HepG2 (cell line): ENCODE data around the gene DNAJB12. TPM values are rescaled to one million over a fixed set of nuclear protein-coding genes. Genes with fewer than 3 reads are reported as not detected.

Experiments
- CHD4 ChIP-seq: fragments of 200-600 bp; sonication (generic); IDR thresholded peaks from 2 replicates; pipeline ENCODE4 v1.7.0; 2017; ENCODE audit warnings: mild to moderate bottlenecking, low read length, borderline replicate concordance
- DMAP1 ChIP-seq: IDR thresholded peaks from 2 replicates; pipeline ENCODE4 v1.6.1; 2016
- MIER3 ChIP-seq: IDR thresholded peaks from 2 replicates; pipeline ENCODE4 v1.6.1; 2016; ENCODE audit warnings: missing compliant biosample characterization, borderline replicate concordance
- NFIB ChIP-seq: sonication (generic); formaldehyde crosslinking; IDR thresholded peaks from 2 replicates; pipeline ENCODE4 v1.9.0; 2021; ENCODE audit warnings: missing genetic modification reagents, mild to moderate bottlenecking, borderline replicate concordance
- POGZ ChIP-seq: sonication (generic); formaldehyde crosslinking; IDR thresholded peaks from 2 replicates; pipeline ENCODE4 v1.4.0; 2020; ENCODE audit warnings: mild to moderate bottlenecking, missing genetic modification reagents
- SMARCC2 ChIP-seq: fragments of 450-650 bp; IDR thresholded peaks from 2 replicates; pipeline ENCODE4 v1.6.1; 2017; ENCODE audit warnings: antibody characterized with exemption, mild to moderate bottlenecking
- ZNF235 ChIP-seq: sonication (generic); formaldehyde crosslinking; IDR thresholded peaks from 2 replicates; pipeline ENCODE4 v1.8.1; 2023; ENCODE audit warnings: mild to moderate bottlenecking, missing genetic modification reagents, borderline replicate concordance
- ZNF766 ChIP-seq: sonication (generic); formaldehyde crosslinking; IDR thresholded peaks from 2 replicates; pipeline ENCODE4 v1.5.0; 2020; ENCODE audit warnings: missing genetic modification reagents, borderline replicate concordance
- polyA plus RNA-seq, 8 experiments: library from polyadenylated mRNA; depleted of rRNA in 3 of 8; stranded (reverse) in 7 of 8; unstranded in 1 of 8; fragments of >200 nt; fragmentation: Illumina TruSeq in 4 of 8; extraction: Trizol in 4 of 8; gene quantifications; 2 replicates each; pipeline versions ENCODE4 v1.2.1 to v1.2.3, GENCODE V29; 2011 to 2016; ENCODE audit warnings: low read depth in 4 of 8, missing spikeins in 1 of 8, mixed read lengths in 1 of 8; ENCODE audit not compliant: insufficient read depth in 1 of 8
- total RNA-seq, 5 experiments: library from RNA; depleted of rRNA; stranded (reverse); fragments of >200 nt; fragmentation: Illumina TruSeq; extraction: Trizol; gene quantifications; 2 replicates each; pipeline ENCODE4 v1.2.3, GENCODE V29; 2016; ENCODE audit warnings: low read depth in 1 of 5
- TF ChIP-seq, protein P1 (sequence below): IDR thresholded peaks from 2 replicates; pipeline ENCODE4 v1.6.1; 2016
- TF ChIP-seq, protein P2 (sequence below): IDR thresholded peaks from 2 replicates; pipeline ENCODE4 v1.6.1; 2016; ENCODE audit warnings: missing compliant biosample characterization, missing genetic modification reagents, borderline replicate concordance
- TF ChIP-seq, protein P3 (sequence below): sonication (generic); formaldehyde crosslinking; IDR thresholded peaks from 2 replicates; pipeline ENCODE4 v1.4.0; 2020; ENCODE audit warnings: missing genetic modification reagents, mild to moderate bottlenecking, borderline replicate concordance
- TF ChIP-seq, protein P4 (sequence below): sonication (generic); formaldehyde crosslinking; IDR thresholded peaks from 2 replicates; pipeline ENCODE4 v1.5.0; 2020; ENCODE audit warnings: missing genetic modification reagents
- TF ChIP-seq, protein P5 (sequence below): IDR thresholded peaks from 2 replicates; pipeline ENCODE4 v1.6.1; 2016; ENCODE audit warnings: low read depth, control low read depth
- TF ChIP-seq, protein P6 (sequence below): sonication (generic); formaldehyde crosslinking; IDR thresholded peaks from 2 replicates; pipeline ENCODE4; 2020; ENCODE audit warnings: missing genetic modification reagents, mild to moderate bottlenecking, borderline replicate concordance
- TF ChIP-seq, protein P7 (sequence below): IDR thresholded peaks from 2 replicates; pipeline ENCODE4 v1.6.1; 2018; ENCODE audit warnings: missing genetic modification reagents, mild to moderate bottlenecking, missing compliant biosample characterization

The DNAJB12 gene
- total and polyA plus RNA-seq, 2 of the 13 experiments (the other 11 are each of a cell fraction or from before 2014, with no cell fraction given): 10.8 to 18.2 TPM

DNA sequence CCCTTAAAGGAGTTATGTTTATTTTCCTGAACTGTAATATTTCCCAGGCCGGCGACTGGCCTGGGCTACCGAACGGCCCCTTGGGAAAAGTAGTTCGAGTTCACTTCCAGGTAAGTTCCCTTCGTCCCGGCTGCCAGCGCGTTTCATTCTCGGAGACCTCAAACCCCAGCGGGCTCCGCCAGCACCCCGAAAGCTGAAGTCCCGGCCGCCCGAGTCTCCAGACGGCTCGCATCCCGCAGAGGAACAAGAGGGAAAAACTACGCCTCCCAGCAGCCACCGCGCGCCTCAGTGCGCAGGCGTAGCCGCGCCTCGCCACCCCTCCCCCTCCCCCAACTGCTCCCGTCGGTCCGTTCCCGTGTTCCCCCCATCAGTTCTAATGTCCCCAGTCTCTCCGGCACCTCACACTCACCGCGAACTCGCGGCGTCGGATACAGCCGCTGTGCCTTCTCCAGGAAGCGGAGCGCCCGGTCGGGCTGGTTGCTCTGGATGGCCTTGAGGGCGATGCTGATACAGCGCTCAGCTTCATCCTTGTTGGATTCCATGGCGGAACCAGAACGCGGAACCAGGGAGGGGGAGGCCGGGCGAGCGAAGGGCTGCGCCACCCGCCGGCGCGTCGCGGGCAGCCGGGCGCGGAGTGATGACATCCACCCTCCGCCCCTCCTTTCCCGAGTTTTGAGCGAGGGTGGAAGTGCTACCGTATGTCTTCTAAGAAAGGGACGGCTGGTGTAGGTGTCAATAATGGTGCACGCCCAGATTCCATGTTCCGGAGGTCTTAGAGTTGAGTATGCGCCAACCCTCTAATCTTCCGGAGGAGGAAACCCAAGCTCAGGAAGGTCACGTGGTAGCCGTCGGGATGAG lies at the start of gene DNAJB12 (continued):
- TF ChIP-seq, protein P1, sequence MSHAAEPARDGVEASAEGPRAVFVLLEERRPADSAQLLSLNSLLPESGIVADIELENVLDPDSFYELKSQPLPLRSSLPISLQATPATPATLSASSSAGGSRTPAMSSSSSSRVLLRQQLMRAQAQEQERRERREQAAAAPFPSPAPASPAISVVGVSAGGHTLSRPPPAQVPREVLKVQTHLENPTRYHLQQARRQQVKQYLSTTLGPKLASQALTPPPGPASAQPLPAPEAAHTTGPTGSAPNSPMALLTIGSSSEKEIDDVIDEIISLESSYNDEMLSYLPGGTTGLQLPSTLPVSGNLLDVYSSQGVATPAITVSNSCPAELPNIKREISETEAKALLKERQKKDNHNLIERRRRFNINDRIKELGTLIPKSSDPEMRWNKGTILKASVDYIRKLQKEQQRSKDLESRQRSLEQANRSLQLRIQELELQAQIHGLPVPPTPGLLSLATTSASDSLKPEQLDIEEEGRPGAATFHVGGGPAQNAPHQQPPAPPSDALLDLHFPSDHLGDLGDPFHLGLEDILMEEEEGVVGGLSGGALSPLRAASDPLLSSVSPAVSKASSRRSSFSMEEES (CRISPR knock-in tag): peak; percentile 44; the same call in 1 of the 2 replicates
- TF ChIP-seq DMAP1 (CRISPR knock-in tag): peak; percentile 97
- TF ChIP-seq ZNF235 (CRISPR knock-in tag): no peak; the same call in 1 of the 2 replicates
- TF ChIP-seq, protein P2, sequence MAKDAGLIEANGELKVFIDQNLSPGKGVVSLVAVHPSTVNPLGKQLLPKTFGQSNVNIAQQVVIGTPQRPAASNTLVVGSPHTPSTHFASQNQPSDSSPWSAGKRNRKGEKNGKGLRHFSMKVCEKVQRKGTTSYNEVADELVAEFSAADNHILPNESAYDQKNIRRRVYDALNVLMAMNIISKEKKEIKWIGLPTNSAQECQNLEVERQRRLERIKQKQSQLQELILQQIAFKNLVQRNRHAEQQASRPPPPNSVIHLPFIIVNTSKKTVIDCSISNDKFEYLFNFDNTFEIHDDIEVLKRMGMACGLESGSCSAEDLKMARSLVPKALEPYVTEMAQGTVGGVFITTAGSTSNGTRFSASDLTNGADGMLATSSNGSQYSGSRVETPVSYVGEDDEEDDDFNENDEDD (CRISPR knock-in tag): peak; percentile 52; the same call in 1 of the 2 replicates
- TF ChIP-seq, protein P3, sequence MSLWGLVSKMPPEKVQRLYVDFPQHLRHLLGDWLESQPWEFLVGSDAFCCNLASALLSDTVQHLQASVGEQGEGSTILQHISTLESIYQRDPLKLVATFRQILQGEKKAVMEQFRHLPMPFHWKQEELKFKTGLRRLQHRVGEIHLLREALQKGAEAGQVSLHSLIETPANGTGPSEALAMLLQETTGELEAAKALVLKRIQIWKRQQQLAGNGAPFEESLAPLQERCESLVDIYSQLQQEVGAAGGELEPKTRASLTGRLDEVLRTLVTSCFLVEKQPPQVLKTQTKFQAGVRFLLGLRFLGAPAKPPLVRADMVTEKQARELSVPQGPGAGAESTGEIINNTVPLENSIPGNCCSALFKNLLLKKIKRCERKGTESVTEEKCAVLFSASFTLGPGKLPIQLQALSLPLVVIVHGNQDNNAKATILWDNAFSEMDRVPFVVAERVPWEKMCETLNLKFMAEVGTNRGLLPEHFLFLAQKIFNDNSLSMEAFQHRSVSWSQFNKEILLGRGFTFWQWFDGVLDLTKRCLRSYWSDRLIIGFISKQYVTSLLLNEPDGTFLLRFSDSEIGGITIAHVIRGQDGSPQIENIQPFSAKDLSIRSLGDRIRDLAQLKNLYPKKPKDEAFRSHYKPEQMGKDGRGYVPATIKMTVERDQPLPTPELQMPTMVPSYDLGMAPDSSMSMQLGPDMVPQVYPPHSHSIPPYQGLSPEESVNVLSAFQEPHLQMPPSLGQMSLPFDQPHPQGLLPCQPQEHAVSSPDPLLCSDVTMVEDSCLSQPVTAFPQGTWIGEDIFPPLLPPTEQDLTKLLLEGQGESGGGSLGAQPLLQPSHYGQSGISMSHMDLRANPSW: peak; percentile 76; the same call in 1 of the 2 replicates
- TF ChIP-seq, protein P4, sequence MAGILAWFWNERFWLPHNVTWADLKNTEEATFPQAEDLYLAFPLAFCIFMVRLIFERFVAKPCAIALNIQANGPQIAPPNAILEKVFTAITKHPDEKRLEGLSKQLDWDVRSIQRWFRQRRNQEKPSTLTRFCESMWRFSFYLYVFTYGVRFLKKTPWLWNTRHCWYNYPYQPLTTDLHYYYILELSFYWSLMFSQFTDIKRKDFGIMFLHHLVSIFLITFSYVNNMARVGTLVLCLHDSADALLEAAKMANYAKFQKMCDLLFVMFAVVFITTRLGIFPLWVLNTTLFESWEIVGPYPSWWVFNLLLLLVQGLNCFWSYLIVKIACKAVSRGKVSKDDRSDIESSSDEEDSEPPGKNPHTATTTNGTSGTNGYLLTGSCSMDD (CRISPR knock-in tag): no peak
- TF ChIP-seq SMARCC2: 0 out of 2 replicates have a peak, but pooled peaks have one; percentile 8
- TF ChIP-seq, protein P5, sequence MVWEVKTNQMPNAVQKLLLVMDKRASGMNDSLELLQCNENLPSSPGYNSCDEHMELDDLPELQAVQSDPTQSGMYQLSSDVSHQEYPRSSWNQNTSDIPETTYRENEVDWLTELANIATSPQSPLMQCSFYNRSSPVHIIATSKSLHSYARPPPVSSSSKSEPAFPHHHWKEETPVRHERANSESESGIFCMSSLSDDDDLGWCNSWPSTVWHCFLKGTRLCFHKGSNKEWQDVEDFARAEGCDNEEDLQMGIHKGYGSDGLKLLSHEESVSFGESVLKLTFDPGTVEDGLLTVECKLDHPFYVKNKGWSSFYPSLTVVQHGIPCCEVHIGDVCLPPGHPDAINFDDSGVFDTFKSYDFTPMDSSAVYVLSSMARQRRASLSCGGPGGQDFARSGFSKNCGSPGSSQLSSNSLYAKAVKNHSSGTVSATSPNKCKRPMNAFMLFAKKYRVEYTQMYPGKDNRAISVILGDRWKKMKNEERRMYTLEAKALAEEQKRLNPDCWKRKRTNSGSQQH: peak; percentile 78
- TF ChIP-seq, protein P6, sequence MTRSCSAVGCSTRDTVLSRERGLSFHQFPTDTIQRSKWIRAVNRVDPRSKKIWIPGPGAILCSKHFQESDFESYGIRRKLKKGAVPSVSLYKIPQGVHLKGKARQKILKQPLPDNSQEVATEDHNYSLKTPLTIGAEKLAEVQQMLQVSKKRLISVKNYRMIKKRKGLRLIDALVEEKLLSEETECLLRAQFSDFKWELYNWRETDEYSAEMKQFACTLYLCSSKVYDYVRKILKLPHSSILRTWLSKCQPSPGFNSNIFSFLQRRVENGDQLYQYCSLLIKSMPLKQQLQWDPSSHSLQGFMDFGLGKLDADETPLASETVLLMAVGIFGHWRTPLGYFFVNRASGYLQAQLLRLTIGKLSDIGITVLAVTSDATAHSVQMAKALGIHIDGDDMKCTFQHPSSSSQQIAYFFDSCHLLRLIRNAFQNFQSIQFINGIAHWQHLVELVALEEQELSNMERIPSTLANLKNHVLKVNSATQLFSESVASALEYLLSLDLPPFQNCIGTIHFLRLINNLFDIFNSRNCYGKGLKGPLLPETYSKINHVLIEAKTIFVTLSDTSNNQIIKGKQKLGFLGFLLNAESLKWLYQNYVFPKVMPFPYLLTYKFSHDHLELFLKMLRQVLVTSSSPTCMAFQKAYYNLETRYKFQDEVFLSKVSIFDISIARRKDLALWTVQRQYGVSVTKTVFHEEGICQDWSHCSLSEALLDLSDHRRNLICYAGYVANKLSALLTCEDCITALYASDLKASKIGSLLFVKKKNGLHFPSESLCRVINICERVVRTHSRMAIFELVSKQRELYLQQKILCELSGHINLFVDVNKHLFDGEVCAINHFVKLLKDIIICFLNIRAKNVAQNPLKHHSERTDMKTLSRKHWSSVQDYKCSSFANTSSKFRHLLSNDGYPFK: peak; percentile 96
- TF ChIP-seq, protein P7, sequence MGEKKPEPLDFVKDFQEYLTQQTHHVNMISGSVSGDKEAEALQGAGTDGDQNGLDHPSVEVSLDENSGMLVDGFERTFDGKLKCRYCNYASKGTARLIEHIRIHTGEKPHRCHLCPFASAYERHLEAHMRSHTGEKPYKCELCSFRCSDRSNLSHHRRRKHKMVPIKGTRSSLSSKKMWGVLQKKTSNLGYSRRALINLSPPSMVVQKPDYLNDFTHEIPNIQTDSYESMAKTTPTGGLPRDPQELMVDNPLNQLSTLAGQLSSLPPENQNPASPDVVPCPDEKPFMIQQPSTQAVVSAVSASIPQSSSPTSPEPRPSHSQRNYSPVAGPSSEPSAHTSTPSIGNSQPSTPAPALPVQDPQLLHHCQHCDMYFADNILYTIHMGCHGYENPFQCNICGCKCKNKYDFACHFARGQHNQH: 0 out of 2 replicates have a peak, but pooled peaks have one; percentile 57
- no peak for TF ChIP-seq NFIB
- peak; percentile 90 for TF ChIP-seq ZNF766
- TF ChIP-seq POGZ (CRISPR knock-in tag): peak; percentile 92
- no peak for TF ChIP-seq CHD4
- TF ChIP-seq MIER3: peak; percentile 70
